Measurements from ENCODE around the gene PPA1. TPM values are rescaled to one million over a fixed set of nuclear protein-coding genes. Genes with fewer than 3 reads are reported as not detected.
"Not testable (repeated sequence)": the region's sequence is repeated elsewhere in the genome, so short reads cannot be mapped to it uniquely, and the experiment has no call there.

PPA1 gene
- total RNA-seq, 3 donors from 2014 or later, result 86.9 to 174 (median 164) TPM

DNA sequence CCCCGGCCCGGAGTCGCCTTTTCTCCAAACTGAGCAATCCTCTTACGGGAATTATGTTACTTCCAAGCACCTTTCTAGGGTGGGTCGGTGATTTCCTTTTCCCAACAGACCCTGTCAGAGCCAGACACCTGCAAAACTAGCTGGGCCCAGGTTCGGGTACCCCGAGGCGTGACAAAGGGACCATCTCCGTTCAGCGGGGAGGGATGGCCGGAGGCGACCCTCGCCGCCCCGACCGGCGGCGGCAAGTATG lies 445 bp downstream of the PPA1 start:
- DNase-seq (ENCODE audit: low spot score in 2 of 2), result no peak
- Histone ChIP-seq H3K36me3 (no peaks in the 10 kb centered on the region), H3K4me1 (peaks cover 0 to 6% of the 10 kb centered on the region in 2 donors), H3K27me3 (no peaks in the 10 kb centered on the region), H3K4me3 (peak overlapping the region; percentile 82 to 91 (median 86)), H3K9me3 (no peaks in the 10 kb centered on the region), H3K27ac (peak overlapping the region; percentile 75 to 88)
- TF ChIP-seq POLR2AphosphoS5 (IDR thresholded peaks at IDR 0.05), result no peak
- no peak for TF ChIP-seq CTCF (IDR thresholded peaks at IDR 0.05)
- TF ChIP-seq POLR2A (IDR thresholded peaks at IDR 0.05), result no peak
- intact Hi-C loops (cut with DNase I; ENCODE audit: low total_unique reads), result no loop called here

GRCh38 chr10:70232155-70232858 lies 922 bp downstream of the PPA1 start:
- H3K27me3 ChIP-seq, result no peaks in the 10 kb centered on the region
- DNase-seq (ENCODE audit: low spot score in 2 of 2), result no peak
- intact Hi-C loops (cut with DNase I; ENCODE audit: low total_unique reads), result no loop called here
- TF ChIP-seq POLR2A (IDR thresholded peaks at IDR 0.05) (no peak), POLR2AphosphoS5 (IDR thresholded peaks at IDR 0.05) (peak; percentile 27 to 43 (median 32))
- peak overlapping the region; percentile 75 to 88 for H3K27ac ChIP-seq
- no peaks in the 10 kb centered on the region for H3K9me3 ChIP-seq
- peaks cover 0 to 6% of the 10 kb centered on the region in 2 donors for H3K4me1 ChIP-seq
- no peaks in the 10 kb centered on the region for H3K36me3 ChIP-seq
- H3K4me3 ChIP-seq, result peak overlapping the region; percentile 82 to 91 (median 86)

DNA sequence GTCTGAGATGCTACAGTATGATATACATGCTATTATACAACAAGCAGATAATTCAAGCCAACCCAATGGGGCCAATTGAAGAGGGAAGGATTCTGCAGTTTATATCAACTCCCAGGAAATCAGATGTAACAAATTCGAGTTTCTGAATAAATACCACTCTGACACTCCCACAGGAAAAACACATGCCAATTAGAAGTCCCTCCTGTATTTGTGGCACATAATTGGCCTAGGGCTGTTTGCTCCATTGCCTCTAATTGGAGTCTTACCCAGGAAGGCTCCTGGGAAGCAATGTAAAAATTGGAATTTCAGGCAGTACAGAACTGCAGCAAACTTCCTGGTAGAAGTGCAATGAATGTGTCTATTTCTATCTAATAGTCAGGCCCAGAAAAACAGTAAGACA lies 4.7 kb downstream of the PPA1 start:
- Histone ChIP-seq H3K9me3 (no peaks in the 10 kb centered on the region), H3K4me3 (no peak overlapping the region), H3K36me3 (no peaks in the 10 kb centered on the region), H3K4me1 (peaks cover 0 to 6% of the 10 kb centered on the region in 2 donors), H3K27ac (peak overlapping the region; percentile 62 to 79), H3K27me3 (no peaks in the 10 kb centered on the region)
- intact Hi-C loops (cut with DNase I; ENCODE audit: low total_unique reads), result loop anchor here (10.0 kb wide), 2 partner anchors 56 to 136 kb away; partner anchors contain the start of gene NPFFR1
- DNase-seq (ENCODE audit: low spot score in 2 of 2), result no peak
- TF ChIP-seq CTCF (IDR thresholded peaks at IDR 0.05) (no peak), POLR2A (IDR thresholded peaks at IDR 0.05) (no peak), POLR2AphosphoS5 (IDR thresholded peaks at IDR 0.05) (no peak)

GRCh38 chr10:70227548-70228320 lies 5.5 kb downstream of the PPA1 start:
- Histone ChIP-seq H3K4me3 (no peak overlapping the region), H3K4me1 (peaks cover 0 to 6% of the 10 kb centered on the region in 2 donors), H3K9me3 (no peaks in the 10 kb centered on the region), H3K36me3 (no peaks in the 10 kb centered on the region), H3K27ac (peak overlapping the region; percentile 62 to 79), H3K27me3 (no peaks in the 10 kb centered on the region)
- TF ChIP-seq CTCF (IDR thresholded peaks at IDR 0.05) (no peak), POLR2A (IDR thresholded peaks at IDR 0.05) (no peak), POLR2AphosphoS5 (IDR thresholded peaks at IDR 0.05) (no peak)
- no peak for DNase-seq (ENCODE audit: low spot score in 2 of 2)
- intact Hi-C loops (cut with DNase I; ENCODE audit: low total_unique reads), result loop anchor here (10.0 kb wide), 2 partner anchors 57 to 137 kb away; partner anchors contain the start of gene NPFFR1

GRCh38 chr10:70223728-70224127 lies 9.5 kb downstream of the PPA1 start:
- intact Hi-C loops (cut with DNase I; ENCODE audit: low total_unique reads), result loop anchor here (10.0 kb wide), 2 partner anchors 61 to 141 kb away; partner anchors contain the start of gene NPFFR1

DNA sequence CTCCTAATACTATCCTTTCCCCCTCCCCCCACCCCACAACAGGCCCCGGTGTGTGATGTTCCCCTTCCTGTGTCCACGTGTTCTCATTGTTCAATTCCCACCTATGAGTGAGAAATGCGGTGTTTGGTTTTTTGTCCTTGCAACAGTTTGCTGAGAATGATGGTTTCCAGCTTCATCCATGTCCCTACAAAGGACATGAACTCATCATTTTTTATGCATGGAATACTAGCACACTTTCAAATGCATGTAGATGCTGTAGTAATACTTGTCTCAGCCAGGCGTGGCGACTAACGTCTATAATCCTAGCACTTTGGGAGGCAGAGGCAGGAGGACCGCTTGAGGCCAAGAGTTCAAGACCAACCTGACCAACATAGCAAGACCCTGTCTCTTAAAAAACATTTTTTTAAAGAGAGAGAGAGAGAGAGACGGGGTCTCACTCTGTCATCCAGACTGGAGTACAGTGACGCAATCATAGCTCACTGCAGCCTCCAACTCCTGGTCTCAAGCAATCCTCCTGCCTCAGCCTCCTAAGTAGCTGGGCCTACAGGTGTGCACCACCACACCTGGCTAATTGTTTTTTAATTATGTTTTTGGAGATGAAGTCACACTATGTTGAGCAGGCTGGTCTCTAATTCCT lies 10.3 kb downstream of the PPA1 start:
- intact Hi-C loops (cut with DNase I; ENCODE audit: low total_unique reads), result loop anchor here (10.0 kb wide), 2 partner anchors 62 to 142 kb away; partner anchors contain the start of gene NPFFR1
- peak overlapping the region in 1 of 2 donors; percentile 48 for H3K27ac ChIP-seq
- H3K4me3 ChIP-seq, result not testable (repeated sequence)

More at GRCh38 chr10:70223728-70224127, 9.5 kb downstream of the PPA1 start:
- no peaks in the 10 kb centered on the region for H3K9me3 ChIP-seq
- no peak for TF ChIP-seq CTCF (IDR thresholded peaks at IDR 0.05)
- TF ChIP-seq POLR2A (IDR thresholded peaks at IDR 0.05), result no peak
- no peak for TF ChIP-seq POLR2AphosphoS5 (IDR thresholded peaks at IDR 0.05)
- H3K36me3 ChIP-seq, result no peaks in the 10 kb centered on the region
- H3K27me3 ChIP-seq, result no peaks in the 10 kb centered on the region
- DNase-seq (ENCODE audit: low spot score in 2 of 2), result no peak
- H3K4me1 ChIP-seq, result no peaks in the 10 kb centered on the region
- H3K27ac ChIP-seq, result peak overlapping the region in 1 of 2 donors; percentile 46
- no peak overlapping the region for H3K4me3 ChIP-seq

More for the DNA sequence above, 10.3 kb downstream of the PPA1 start:
- H3K27me3 ChIP-seq; H3K9me3 ChIP-seq; H3K36me3 ChIP-seq; H3K4me1 ChIP-seq; DNase-seq (ENCODE audit: low spot score in 2 of 2): not testable (repeated sequence)

All from breast epithelium (tissue), 4 donors.